Right ventricle myocardium superior (tissue), 1 donor: Measurements from ENCODE around the gene OTOS. TPM values are rescaled to one million over a fixed set of nuclear protein-coding genes. Genes with fewer than 3 reads are reported as not detected.

Experiments used
- ATAC-seq: fragments of 200-7000 bp; cut with Tn5 transposase; one replicate; pipeline ENCODE4 v1.9.1; 2020; ENCODE audit warnings: mild to moderate bottlenecking; ENCODE audit not compliant: poor library complexity
- DNase-seq: peaks from one replicate; pipeline ENCODE4 v3.0.0-alpha.2; 2020
- intact Hi-C: fragments of 100-400 bp; cut with DNase I; formaldehyde crosslinking; loops from one replicate; pipeline ENCODE4 v1.11.2; 2022
- total RNA-seq: library from RNA; stranded (reverse); fragmentation: NEBNext Ultra II Directional; extraction: Animal tissue kit (Norgen Biotek cat#: 25700); gene quantifications from one replicate; pipeline ENCODE4 v1.2.1, GENCODE V29; 2021
- donor health status: DM: no; HTN: yes; CAD: no; lungs with severe emphysema.

Gene OTOS
- total RNA-seq, 1 donor from 2014 or later: not detected

DNA sequence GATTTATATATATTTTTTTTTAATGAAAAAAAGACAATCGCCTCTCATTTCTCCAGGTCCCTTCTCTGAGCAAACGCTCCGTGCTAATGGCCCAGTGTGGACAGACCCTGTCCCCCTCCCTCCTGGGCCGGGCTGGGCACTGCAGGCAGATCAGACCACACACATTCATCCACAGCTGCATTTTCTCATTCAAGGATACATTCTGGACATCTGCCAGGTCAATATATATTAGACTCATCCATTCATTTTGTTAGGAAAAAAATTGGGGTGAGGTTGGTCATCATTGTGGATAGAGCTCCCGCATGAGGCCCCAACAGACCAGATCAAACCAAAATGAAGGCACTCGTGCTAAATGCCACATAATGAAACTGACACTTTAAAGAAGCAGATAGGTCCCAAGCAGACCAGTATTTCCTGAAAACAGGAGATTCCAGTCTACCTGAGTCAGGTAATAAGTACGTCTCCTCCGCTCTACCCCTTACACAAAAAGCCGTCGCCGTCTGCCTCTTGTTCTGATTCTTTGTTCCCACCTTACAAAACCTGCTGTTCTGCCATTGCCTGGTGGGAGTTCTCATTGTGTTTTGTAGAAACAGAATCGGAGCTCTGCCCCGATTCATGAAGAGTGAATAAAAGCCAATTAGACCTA is 15.4 kb upstream of the OTOS start:
- ATAC-seq (no peak), DNase-seq (no peak)
- intact Hi-C loops: no loop called here

- no peak for DNase-seq
- intact Hi-C loops: no loop called here
- no peak for ATAC-seq
Measured at GRCh38 chr2:240155048-240155744, 14.7 kb upstream of the OTOS start.

GRCh38 chr2:240154606-240155005 is 14.1 kb upstream of the OTOS start:
- DNase-seq: no peak
- intact Hi-C loops: no loop called here
- no peak for ATAC-seq

- intact Hi-C loops: no loop called here
- ATAC-seq: no peak
- DNase-seq: no peak
Measured at GRCh38 chr2:240153418-240153817, 13.0 kb upstream of the OTOS start.

DNA sequence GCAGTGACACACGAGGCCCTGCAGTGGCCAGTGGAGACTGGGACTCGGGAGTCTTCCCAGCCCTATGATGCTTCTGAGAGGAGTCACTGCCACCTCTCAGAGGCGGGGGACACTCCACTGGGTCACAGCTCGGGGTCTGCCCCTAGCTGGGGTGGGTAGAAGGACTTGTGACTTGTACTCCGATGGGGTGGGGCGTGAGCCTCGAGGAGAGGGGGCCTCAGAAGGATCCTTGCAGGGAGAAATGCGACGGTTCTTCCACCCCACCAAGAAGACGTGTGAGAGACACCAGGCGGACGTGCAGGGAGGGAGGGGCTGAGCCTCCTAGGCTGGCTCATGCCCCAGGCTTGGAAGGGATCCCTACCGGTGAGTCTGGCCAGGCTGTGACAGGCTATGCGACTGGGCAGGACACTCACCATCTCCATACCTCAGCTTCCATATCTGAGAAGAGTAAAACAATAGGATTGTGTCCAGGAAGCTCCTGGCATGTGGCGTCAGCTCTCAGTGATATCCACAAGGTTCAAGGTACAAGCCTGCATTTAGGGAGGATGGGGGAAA is 11.1 kb upstream of the OTOS start:
- intact Hi-C loops: no loop called here
- DNase-seq (peak; percentile 62), ATAC-seq (peak; percentile 82)

DNA sequence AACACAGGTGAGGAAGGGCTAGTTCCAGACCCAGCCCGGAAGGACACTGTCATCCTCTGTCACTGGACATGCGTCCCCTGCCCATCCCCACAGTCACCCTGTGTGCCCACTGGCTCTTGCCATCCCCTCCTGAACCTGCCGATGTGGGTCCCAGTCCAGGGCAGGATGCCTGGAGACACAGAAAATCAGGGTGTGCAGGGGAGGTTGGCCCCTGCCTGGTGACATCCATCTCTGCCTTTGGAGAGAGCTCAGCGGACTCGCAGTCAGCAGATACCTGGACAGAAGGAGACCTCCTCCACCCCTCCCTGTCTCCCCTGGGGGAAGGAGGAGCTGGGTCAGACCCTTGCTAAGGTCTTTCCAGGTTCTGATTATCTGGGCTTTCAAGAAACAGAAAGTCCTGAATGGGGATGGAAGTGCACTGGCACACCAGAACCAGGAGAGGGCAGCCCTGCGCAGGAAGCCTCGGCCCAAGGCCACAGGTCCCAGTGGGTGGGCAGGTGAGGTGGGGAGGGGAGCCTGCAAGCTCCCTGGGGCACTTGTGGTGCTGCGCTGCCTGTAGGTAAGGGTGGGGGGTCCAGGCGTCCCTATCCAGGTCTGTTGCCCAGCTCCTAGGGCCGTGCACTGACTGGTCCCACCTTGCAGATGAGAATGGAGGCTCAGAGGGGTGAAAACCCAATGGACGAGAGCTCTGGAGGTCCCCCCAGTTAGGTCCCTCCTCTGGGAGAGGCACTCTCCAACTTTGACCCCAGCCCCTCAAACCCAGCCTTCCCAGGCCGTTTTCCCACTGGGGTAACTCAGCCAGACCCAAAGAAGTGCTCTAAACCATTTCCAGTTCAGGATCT is 9.7 kb upstream of the OTOS start:
- DNase-seq: no peak
- intact Hi-C loops: no loop called here
- peak; percentile 73 for ATAC-seq

GRCh38 chr2:240147911-240148587 is 7.6 kb upstream of the OTOS start:
- ATAC-seq: no peak
- no peak for DNase-seq
- intact Hi-C loops: no loop called here

DNA sequence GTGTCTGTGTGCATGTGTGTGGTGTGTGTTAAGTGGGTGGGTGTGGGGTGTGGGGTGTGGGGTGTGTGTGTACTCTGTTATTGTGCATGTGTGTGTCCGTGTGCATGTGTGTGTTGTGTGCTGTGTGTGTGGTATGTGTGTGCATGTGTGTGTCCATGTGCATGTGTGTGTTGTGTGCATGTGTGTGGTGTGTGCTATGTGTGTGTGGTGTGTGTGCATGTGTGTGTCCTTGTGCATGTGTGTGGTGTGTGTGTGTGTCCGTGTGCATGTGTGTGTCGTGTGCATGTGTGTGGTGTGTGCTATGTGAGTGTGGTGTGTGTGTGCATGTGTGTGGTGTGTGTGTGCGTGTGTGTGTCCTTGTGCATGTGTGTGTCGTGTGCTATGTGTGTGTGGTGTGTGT is 6.9 kb upstream of the OTOS start:
- DNase-seq: no peak
- intact Hi-C loops: no loop called here
- no peak for ATAC-seq

DNA sequence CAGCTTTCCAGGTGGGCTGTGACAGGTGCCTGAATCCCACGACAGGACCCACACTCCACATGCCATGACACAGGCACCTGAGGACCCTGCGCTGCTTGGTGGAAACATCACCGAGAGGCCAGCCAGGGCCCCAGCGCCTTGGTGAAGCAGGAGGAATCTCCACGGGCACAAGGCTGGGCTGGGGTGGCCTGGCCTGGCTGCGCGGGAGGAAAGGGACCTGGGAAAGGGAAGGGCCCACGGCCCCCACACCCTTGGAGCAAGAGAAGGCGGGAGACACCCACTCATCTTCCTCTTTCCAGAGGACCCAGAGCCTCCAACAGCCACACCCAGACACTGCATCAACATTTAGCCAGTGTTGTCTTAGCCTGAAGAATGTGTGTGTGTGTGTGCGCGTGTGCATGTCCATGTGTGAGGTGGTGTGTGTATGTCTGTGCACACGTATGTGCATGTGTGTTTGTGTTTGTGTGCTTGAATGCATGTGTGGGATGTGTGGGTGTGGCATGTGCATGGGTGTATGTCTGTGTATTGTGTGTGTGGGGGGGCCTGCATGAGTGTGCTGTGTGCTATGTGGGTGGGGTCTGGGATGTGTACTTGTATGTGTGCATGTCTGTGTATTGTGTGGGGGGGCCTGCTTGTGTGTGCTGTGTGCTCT is 6.3 kb upstream of the OTOS start:
- intact Hi-C loops: no loop called here
- ATAC-seq (no peak), DNase-seq (no peak)

DNA sequence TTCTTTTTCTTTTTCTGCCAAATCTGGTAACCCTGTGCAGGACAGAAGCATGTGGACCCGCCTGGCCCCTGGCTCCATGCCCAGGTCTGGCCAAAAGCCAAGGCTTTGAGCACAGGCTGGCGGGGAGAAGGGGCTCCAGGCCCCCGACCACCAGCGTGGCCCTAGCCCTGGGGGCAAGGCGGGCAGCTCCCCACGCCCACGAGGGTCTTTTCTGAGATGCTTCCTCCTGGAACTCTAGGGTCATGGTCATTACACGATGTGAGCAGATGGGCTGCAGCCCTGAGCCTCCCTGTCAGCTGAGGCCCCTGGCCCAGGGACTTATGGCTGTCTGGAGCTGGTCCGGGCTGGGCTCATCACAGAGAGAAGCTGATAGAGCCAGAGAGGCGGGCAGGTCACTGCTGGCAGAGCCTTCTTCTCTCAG is 5.7 kb upstream of the OTOS start:
- intact Hi-C loops: no loop called here
- DNase-seq (no peak), ATAC-seq (no peak)

GRCh38 chr2:240145461-240145860 is 5.0 kb upstream of the OTOS start:
- ATAC-seq: no peak
- no peak for DNase-seq
- intact Hi-C loops: no loop called here

DNA sequence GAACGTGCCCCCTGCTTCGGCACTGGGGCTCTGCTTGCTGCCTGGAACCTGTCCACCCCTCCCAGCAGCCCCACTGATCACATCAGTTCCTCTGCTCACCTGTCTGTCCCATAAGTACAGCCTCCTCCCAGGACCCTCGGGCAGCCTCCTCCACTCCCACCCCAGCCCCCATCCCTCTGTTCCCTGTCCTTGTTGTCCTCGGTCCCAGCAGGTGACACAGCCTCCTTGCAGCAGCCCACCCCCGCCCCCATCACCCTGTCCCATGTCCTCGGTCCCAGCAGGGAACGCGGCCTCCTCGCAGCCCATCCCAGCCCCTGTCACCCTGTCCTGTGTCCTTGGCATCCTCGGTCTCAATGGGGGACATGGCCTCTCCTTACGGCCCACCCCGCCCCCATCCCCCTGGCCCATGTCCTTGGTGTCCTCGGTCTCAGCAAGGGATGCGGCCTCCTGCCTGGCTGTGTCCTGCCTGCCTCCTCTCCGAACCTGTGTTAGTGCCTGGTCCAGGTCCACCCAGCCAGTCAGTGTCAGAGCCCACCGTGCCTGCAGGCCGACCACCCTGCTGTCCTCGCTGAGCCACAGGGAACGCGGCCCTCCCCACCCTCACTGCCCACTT is 4.3 kb upstream of the OTOS start:
- no peak for DNase-seq
- ATAC-seq: no peak
- intact Hi-C loops: no loop called here

GRCh38 chr2:240143801-240144648 is 3.6 kb upstream of the OTOS start:
- intact Hi-C loops: loop anchor here (2.0 kb wide), 1 partner anchor 83 kb away; no protein-coding TSS in a partner anchor
- ATAC-seq (peak; percentile 91), DNase-seq (peak; percentile 78)

GRCh38 chr2:240143276-240143675 is 2.8 kb upstream of the OTOS start:
- ATAC-seq (no peak), DNase-seq (peak; percentile 8)
- intact Hi-C loops: loop anchor here (2.0 kb wide), 1 partner anchor 82 kb away; no protein-coding TSS in a partner anchor

DNA sequence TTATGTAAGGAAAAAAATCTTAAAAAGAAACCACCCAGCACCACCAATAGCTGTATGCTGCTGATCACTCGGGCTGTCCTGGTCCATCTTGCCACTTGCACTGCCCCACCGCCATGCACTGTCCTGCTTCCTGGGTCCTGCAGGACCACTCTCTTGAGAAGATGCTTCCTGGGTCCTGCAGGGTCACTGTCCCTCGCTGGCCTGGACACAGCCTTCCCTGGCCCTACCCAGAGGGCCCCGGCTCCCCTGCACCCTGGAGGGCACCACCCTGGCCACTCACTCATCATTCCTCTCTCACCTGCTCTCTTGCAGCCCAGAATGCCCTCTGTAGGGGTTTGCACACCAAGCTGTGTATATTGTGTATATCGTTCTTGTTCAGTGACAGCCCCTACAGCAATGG is 2.4 kb upstream of the OTOS start:
- intact Hi-C loops: loop anchor here (2.0 kb wide), 1 partner anchor 82 kb away; no protein-coding TSS in a partner anchor
- ATAC-seq (no peak), DNase-seq (peak; percentile 25)

GRCh38 chr2:240142256-240142775 is 1.9 kb upstream of the OTOS start:
- ATAC-seq: no peak
- intact Hi-C loops: loop anchor here (2.0 kb wide), 1 partner anchor 82 kb away; no protein-coding TSS in a partner anchor
- DNase-seq: peak; percentile 19

GRCh38 chr2:240141736-240142135 is 1.3 kb upstream of the OTOS start:
- no peak for ATAC-seq

More at GRCh38 chr2:240141736-240142135, 1.3 kb upstream of the OTOS start:
- DNase-seq: peak; percentile 14
- intact Hi-C loops: loop anchor here (2.0 kb wide), 1 partner anchor 81 kb away; no protein-coding TSS in a partner anchor
